B cell (primary cell): Measurements from ENCODE around the gene NUDT19.

Experiments
- EZH2 ChIP-seq: IDR thresholded peaks from 2 replicates; pipeline ENCODE4 v1.6.1; 2012; ENCODE audit warnings: borderline replicate concordance, low read depth, mild to moderate bottlenecking, moderate library complexity, low read length; ENCODE audit not compliant: insufficient read depth, poor library complexity, severe bottlenecking
- TF ChIP-seq, protein P1 (sequence below): fragments of 200-600 bp; IDR thresholded peaks from one replicate; pipeline ENCODE4 v1.8.0; 2022; ENCODE audit warnings: antibody characterized with exemption, mild to moderate bottlenecking

DNA sequence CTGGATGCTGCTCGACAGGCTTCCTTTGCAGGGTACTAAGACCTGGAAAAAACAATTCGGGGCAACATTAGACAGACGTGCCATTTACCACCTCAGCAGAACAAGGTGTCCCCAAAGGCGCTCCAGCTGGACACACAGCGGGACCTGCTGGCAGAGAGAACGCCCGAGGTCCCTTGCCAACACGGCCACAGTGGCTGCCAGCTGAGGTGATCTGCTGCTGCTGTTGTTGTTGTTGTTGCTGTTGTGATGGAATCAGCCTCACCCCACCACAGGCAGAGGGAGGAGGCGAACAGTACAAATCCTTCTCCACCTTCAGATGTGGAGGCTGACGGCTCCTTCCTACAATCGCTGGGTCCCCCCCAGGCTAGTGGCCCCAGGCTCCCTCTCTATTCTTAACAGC is 41.9 kb upstream of the NUDT19 start:
- TF ChIP-seq, protein P1, sequence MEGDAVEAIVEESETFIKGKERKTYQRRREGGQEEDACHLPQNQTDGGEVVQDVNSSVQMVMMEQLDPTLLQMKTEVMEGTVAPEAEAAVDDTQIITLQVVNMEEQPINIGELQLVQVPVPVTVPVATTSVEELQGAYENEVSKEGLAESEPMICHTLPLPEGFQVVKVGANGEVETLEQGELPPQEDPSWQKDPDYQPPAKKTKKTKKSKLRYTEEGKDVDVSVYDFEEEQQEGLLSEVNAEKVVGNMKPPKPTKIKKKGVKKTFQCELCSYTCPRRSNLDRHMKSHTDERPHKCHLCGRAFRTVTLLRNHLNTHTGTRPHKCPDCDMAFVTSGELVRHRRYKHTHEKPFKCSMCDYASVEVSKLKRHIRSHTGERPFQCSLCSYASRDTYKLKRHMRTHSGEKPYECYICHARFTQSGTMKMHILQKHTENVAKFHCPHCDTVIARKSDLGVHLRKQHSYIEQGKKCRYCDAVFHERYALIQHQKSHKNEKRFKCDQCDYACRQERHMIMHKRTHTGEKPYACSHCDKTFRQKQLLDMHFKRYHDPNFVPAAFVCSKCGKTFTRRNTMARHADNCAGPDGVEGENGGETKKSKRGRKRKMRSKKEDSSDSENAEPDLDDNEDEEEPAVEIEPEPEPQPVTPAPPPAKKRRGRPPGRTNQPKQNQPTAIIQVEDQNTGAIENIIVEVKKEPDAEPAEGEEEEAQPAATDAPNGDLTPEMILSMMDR: no peak
- TF ChIP-seq EZH2: no peak
